Measurements from ENCODE around the gene PPP2R5D. TPM values are rescaled to one million over a fixed set of nuclear protein-coding genes. Genes with fewer than 3 reads are reported as not detected.

The PPP2R5D gene
- polyA plus RNA-seq, 2 of the 4 experiments (the other 2 are of a cell fraction), result 26.5 to 34.6 TPM

- POLR2A ChIA-PET, result interaction anchor here (0.6 to 2.1 kb wide), 4 partner anchors 20 to 108 kb away, joined by 3 to 15 read pairs (median 6); partner anchors contain the start of genes KLHDC3, MEA1 and PPP2R5D
Observed at GRCh38 chr6:43052842-43053544, 68.6 kb downstream of the PPP2R5D start.

DNA sequence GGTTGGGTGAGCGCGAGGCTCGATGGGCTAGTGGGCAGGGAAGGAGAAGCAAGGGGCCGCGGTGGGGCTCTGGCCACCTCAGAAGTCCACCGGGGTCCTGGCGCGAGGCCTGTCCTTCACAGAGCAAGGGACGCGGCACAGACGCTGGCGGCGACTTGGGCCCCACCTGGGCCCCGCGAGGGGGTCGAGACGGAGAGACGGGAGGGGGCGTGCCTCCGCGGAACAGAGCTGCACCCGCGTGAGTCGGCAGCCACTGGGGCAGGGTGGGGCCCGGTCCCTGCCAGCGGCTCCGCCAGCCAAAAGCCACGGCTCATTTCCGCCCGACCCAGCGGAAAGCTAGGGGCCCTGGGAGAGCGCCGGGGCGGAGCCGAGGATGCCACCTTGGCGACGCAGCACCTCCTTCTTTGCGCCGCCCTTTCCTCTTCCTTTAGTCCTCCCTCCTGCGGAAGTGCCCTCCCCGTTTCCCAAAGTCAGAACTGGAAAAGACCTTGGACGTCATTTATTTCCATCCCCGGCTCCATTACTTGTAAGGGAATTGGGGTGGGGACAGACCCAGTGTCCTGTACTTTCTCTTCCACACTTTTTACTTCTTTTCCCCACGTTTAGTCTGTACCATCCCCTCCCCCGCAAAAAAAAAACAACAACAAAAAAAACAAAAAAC, 69.3 kb downstream of the PPP2R5D start, which contains the start of gene CUL7:
TSS of gene CUL7 (minus strand) at position 307 of the 661 bp plus-strand sequence. CDS start 1,063 bp downstream, outside the sequence.
- CTCF ChIA-PET, result interaction anchor here (0.6 to 1.9 kb wide), 5 partner anchors 12 to 453 kb away, joined by 3 to 6 read pairs (median 4); no protein-coding TSS in a partner anchor
- no peaks in the 10 kb centered on the region for H3K9me3 ChIP-seq
- ATAC-seq (peak; percentile 95 to 98), DNase-seq (ENCODE audit: low read depth in 1 of 2, low spot score in 1 of 2) (peak; percentile 89 to 95), FAIRE-seq (no peak)
- peak within 1 kb of the TSS; percentile 99 to 100 for H3K27ac ChIP-seq
- peaks cover 21% of the 10 kb centered on the region for H3K4me1 ChIP-seq
- POLR2A ChIA-PET, result interaction anchor here (0.6 to 2.1 kb wide), 7 partner anchors 10 to 125 kb away, joined by 3 to 15 read pairs (median 4); partner anchors contain the start of genes CNPY3, KLHDC3, MEA1 and PPP2R5D
- WGBS (ENCODE audit: missing lambda C conversion rate), result 2% methylated on average over 23 of the region's 45 CpGs
- peak within 1 kb of the TSS; percentile 94 for H3K4me3 ChIP-seq
- peak within 1 kb of the TSS; percentile 98 for H3K4me2 ChIP-seq
- TF ChIP-seq CHD4 (IDR thresholded peaks at IDR 0.05; ENCODE audit: borderline replicate concordance), result no peak
- no peak; the same call in 1 of the 2 replicates for TF ChIP-seq HMGXB4 (CRISPR knock-in tag; IDR thresholded peaks at IDR 0.05; ENCODE audit: borderline replicate concordance)
- TF ChIP-seq, protein P1, sequence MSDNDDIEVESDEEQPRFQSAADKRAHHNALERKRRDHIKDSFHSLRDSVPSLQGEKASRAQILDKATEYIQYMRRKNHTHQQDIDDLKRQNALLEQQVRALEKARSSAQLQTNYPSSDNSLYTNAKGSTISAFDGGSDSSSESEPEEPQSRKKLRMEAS (IDR thresholded peaks at IDR 0.05), result peak; percentile 62
- peak; percentile 80 for TF ChIP-seq POLR2A (IDR thresholded peaks at IDR 0.05; ENCODE audit: low read length)
- TF ChIP-seq CEBPB (IDR thresholded peaks at IDR 0.05), result no peak
- TF ChIP-seq HDAC2 (IDR thresholded peaks at IDR 0.05), result no peak
- TF ChIP-seq, protein P2, sequence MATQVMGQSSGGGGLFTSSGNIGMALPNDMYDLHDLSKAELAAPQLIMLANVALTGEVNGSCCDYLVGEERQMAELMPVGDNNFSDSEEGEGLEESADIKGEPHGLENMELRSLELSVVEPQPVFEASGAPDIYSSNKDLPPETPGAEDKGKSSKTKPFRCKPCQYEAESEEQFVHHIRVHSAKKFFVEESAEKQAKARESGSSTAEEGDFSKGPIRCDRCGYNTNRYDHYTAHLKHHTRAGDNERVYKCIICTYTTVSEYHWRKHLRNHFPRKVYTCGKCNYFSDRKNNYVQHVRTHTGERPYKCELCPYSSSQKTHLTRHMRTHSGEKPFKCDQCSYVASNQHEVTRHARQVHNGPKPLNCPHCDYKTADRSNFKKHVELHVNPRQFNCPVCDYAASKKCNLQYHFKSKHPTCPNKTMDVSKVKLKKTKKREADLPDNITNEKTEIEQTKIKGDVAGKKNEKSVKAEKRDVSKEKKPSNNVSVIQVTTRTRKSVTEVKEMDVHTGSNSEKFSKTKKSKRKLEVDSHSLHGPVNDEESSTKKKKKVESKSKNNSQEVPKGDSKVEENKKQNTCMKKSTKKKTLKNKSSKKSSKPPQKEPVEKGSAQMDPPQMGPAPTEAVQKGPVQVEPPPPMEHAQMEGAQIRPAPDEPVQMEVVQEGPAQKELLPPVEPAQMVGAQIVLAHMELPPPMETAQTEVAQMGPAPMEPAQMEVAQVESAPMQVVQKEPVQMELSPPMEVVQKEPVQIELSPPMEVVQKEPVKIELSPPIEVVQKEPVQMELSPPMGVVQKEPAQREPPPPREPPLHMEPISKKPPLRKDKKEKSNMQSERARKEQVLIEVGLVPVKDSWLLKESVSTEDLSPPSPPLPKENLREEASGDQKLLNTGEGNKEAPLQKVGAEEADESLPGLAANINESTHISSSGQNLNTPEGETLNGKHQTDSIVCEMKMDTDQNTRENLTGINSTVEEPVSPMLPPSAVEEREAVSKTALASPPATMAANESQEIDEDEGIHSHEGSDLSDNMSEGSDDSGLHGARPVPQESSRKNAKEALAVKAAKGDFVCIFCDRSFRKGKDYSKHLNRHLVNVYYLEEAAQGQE (IDR thresholded peaks at IDR 0.05), result no peak
- TF ChIP-seq, protein P3, sequence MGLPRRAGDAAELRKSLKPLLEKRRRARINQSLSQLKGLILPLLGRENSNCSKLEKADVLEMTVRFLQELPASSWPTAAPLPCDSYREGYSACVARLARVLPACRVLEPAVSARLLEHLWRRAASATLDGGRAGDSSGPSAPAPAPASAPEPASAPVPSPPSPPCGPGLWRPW (IDR thresholded peaks at IDR 0.05), result no peak
- no peak for TF ChIP-seq SMC3 (IDR thresholded peaks at IDR 0.05)
- TF ChIP-seq MYC (IDR thresholded peaks at IDR 0.05; ENCODE audit: borderline replicate concordance, low read length), result no peak
- TF ChIP-seq ESRRA (IDR thresholded peaks at IDR 0.05; ENCODE audit: borderline replicate concordance, low read length), result no peak

More at GRCh38 chr6:43052842-43053544, 68.6 kb downstream of the PPP2R5D start:
- ATAC-seq, result peak; percentile 57 to 66
- peak in 1 of 2 experiments; percentile 17 for DNase-seq (ENCODE audit: low read depth in 1 of 2, low spot score in 1 of 2)
- 15% methylated on average over 21 of the region's 22 CpGs for WGBS (ENCODE audit: missing lambda C conversion rate)
- peaks cover 14% of the 10 kb centered on the region for H3K4me1 ChIP-seq
- peak overlapping the region; percentile 99 to 100 for H3K27ac ChIP-seq
- no peak for FAIRE-seq
- no peaks in the 10 kb centered on the region for H3K9me3 ChIP-seq
- TF ChIP-seq EP300 (IDR thresholded peaks at IDR 0.05) (no peak), ESRRA (IDR thresholded peaks at IDR 0.05; ENCODE audit: borderline replicate concordance, low read length) (no peak), ZSCAN20 (CRISPR knock-in tag; IDR thresholded peaks at IDR 0.05) (no peak), HOXB5 (CRISPR knock-in tag; IDR thresholded peaks at IDR 0.05) (no peak), JUN (IDR thresholded peaks at IDR 0.05) (no peak), SMC3 (IDR thresholded peaks at IDR 0.05) (no peak), KDM1A (IDR thresholded peaks at IDR 0.05; ENCODE audit: low read depth) (no peak), HMGXB4 (CRISPR knock-in tag; IDR thresholded peaks at IDR 0.05; ENCODE audit: borderline replicate concordance) (no peak), BHLHE40 (IDR thresholded peaks at IDR 0.05; ENCODE audit: low read depth, low read length) (no peak), EHMT2 (IDR thresholded peaks at IDR 0.05; ENCODE audit: low read depth) (no peak), MAZ (IDR thresholded peaks at IDR 0.05; ENCODE audit: borderline replicate concordance, low read depth, low read length) (no peak), HOXA7 (CRISPR knock-in tag; IDR thresholded peaks at IDR 0.05) (no peak), NFE2L2 (conservative IDR thresholded peaks at IDR 0.05; ENCODE audit: low read length) (no peak), ZFP36 (IDR thresholded peaks at IDR 0.05; ENCODE audit: borderline replicate concordance, partially characterized antibody) (no peak), MAFK (IDR thresholded peaks at IDR 0.05; ENCODE audit: partially characterized antibody) (no peak), ZNF302 (CRISPR knock-in tag; IDR thresholded peaks at IDR 0.05) (no peak), SREBF2 (IDR thresholded peaks at IDR 0.05) (no peak), MYC (IDR thresholded peaks at IDR 0.05; ENCODE audit: borderline replicate concordance, low read length) (no peak)
- TF ChIP-seq, protein P4, sequence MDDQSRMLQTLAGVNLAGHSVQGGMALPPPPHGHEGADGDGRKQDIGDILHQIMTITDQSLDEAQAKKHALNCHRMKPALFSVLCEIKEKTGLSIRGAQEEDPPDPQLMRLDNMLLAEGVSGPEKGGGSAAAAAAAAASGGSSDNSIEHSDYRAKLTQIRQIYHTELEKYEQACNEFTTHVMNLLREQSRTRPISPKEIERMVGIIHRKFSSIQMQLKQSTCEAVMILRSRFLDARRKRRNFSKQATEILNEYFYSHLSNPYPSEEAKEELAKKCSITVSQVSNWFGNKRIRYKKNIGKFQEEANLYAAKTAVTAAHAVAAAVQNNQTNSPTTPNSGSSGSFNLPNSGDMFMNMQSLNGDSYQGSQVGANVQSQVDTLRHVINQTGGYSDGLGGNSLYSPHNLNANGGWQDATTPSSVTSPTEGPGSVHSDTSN (IDR thresholded peaks at IDR 0.05), result no peak
- TF ChIP-seq, protein P5, sequence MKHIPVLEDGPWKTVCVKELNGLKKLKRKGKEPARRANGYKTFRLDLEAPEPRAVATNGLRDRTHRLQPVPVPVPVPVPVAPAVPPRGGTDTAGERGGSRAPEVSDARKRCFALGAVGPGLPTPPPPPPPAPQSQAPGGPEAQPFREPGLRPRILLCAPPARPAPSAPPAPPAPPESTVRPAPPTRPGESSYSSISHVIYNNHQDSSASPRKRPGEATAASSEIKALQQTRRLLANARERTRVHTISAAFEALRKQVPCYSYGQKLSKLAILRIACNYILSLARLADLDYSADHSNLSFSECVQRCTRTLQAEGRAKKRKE (CRISPR knock-in tag; IDR thresholded peaks at IDR 0.05; ENCODE audit: low read depth), result no peak
- peak overlapping the region; percentile 94 for H3K4me3 ChIP-seq
- H3K4me2 ChIP-seq, result peak overlapping the region; percentile 98
- CTCF ChIA-PET, result interaction anchor here (0.5 to 1.9 kb wide), 3 partner anchors 27 to 91 kb away, joined by 3 to 6 read pairs (median 4); no protein-coding TSS in a partner anchor
